ENCODE results near the gene PANK4.

The PANK4 gene

GRCh38 chr1:2480236-2480985 is 46.0 kb downstream of the PANK4 start:
- no peak for DNase-seq (ENCODE audit: low read depth in 4 of 4, low spot score in 1 of 4)

GRCh38 chr1:2479618-2480017 is 46.8 kb downstream of the PANK4 start:
- no peak for DNase-seq (ENCODE audit: low read depth in 4 of 4, low spot score in 1 of 4)

- DNase-seq (ENCODE audit: low read depth in 4 of 4, low spot score in 1 of 4), result no peak
Measured at GRCh38 chr1:2479186-2479585, 47.2 kb downstream of the PANK4 start.

- DNase-seq (ENCODE audit: low read depth in 4 of 4, low spot score in 1 of 4), result no peak
Measured at GRCh38 chr1:2477791-2478499, 48.5 kb downstream of the PANK4 start.

GRCh38 chr1:2477309-2477708 is 49.1 kb downstream of the PANK4 start:
- DNase-seq (ENCODE audit: low read depth in 4 of 4, low spot score in 1 of 4), result no peak

- no peak for DNase-seq (ENCODE audit: low read depth in 4 of 4, low spot score in 1 of 4)
Measured at GRCh38 chr1:2476061-2476999, 50.1 kb downstream of the PANK4 start, which contains the start of gene PLCH2. TSS of gene PLCH2 (plus strand) at chr1:2476289. CDS start at chr1:2476589, 300 bp downstream.

- DNase-seq (ENCODE audit: low read depth in 4 of 4, low spot score in 1 of 4), result no peak
Measured at GRCh38 chr1:2475571-2475970, 50.8 kb downstream of the PANK4 start.

GRCh38 chr1:2474933-2475371 is 51.4 kb downstream of the PANK4 start:
- DNase-seq (ENCODE audit: low read depth in 4 of 4, low spot score in 1 of 4), result no peak

- no peak for DNase-seq (ENCODE audit: low read depth in 4 of 4, low spot score in 1 of 4)
Measured at GRCh38 chr1:2474104-2474844, 52.1 kb downstream of the PANK4 start.

- DNase-seq (ENCODE audit: low read depth in 4 of 4, low spot score in 1 of 4), result no peak
Measured at GRCh38 chr1:2473198-2473597, 53.2 kb downstream of the PANK4 start.

- no peak for DNase-seq (ENCODE audit: low read depth in 4 of 4, low spot score in 1 of 4)
Measured at GRCh38 chr1:2472561-2473177, 53.7 kb downstream of the PANK4 start.

GRCh38 chr1:2472109-2472508 is 54.3 kb downstream of the PANK4 start:
- no peak for DNase-seq (ENCODE audit: low read depth in 4 of 4, low spot score in 1 of 4)

GRCh38 chr1:2471587-2472001 is 54.8 kb downstream of the PANK4 start:
- DNase-seq (ENCODE audit: low read depth in 4 of 4, low spot score in 1 of 4), result no peak

- no peak for DNase-seq (ENCODE audit: low read depth in 4 of 4, low spot score in 1 of 4)
Measured at GRCh38 chr1:2471159-2471471, 55.3 kb downstream of the PANK4 start.

GRCh38 chr1:2470290-2471158 is 55.9 kb downstream of the PANK4 start:
- no peak for DNase-seq (ENCODE audit: low read depth in 4 of 4, low spot score in 1 of 4)

GRCh38 chr1:2469103-2469940 is 57.1 kb downstream of the PANK4 start:
- no peak for DNase-seq (ENCODE audit: low read depth in 4 of 4, low spot score in 1 of 4)

GRCh38 chr1:2468540-2468939 is 57.9 kb downstream of the PANK4 start:
- no peak for DNase-seq (ENCODE audit: low read depth in 4 of 4, low spot score in 1 of 4)

GRCh38 chr1:2468041-2468472 is 58.3 kb downstream of the PANK4 start:
- peak in 2 of 4 experiments; percentile 9 to 14 for DNase-seq (ENCODE audit: low read depth in 4 of 4, low spot score in 1 of 4)

Measured in stimulated activated CD4-positive, alpha-beta T cell treated with anti-CD3 and anti-CD28 coated beads, Interleukin-1b, Interleukin-23, amount 100 ng/mL, for 24 hours (primary cell).